ENCODE data around the gene MIX23. TPM values are rescaled to one million over a fixed set of nuclear protein-coding genes. Genes with fewer than 3 reads are reported as not detected.
"Not testable (repeated sequence)": the region's sequence is repeated elsewhere in the genome, so short reads cannot be mapped to it uniquely, and the experiment has no call there.

The MIX23 gene
- total RNA-seq, 2 experiments from 2014 or later: 29.4 to 43.1 TPM

- Mint-ChIP-seq H3K4me3 (no peak overlapping the region), H3K9me3 (no peaks in the 10 kb centered on the region), H3K27me3 (no peaks in the 10 kb centered on the region), H3K4me1 (peaks cover 48% of the 10 kb centered on the region), H3K27ac (no peak overlapping the region), H3K36me3 (ENCODE audit: low read depth) (peaks cover 16% of the 10 kb centered on the region)
- ChIA-PET POLR2A (interaction anchor here (0.6 kb wide), 1 partner anchor 297 kb away, joined by 4 read pairs; no protein-coding TSS in a partner anchor), CTCF (interaction anchor here (0.7 to 1.1 kb wide), 2 partner anchors 138 to 289 kb away, joined by 3 read pairs; no protein-coding TSS in a partner anchor)
- no peak for DNase-seq
Observed at GRCh38 chr3:122389892-122390291, 6.9 kb upstream of the MIX23 start.

GRCh38 chr3:122389197-122389596 is 6.2 kb upstream of the MIX23 start:
- H3K9me3 Mint-ChIP-seq: no peaks in the 10 kb centered on the region
- H3K36me3 Mint-ChIP-seq (ENCODE audit: low read depth): peaks cover 14% of the 10 kb centered on the region
- H3K4me1 Mint-ChIP-seq: peaks cover 48% of the 10 kb centered on the region
- no peaks in the 10 kb centered on the region for H3K27me3 Mint-ChIP-seq
- no peak for DNase-seq
- CTCF ChIA-PET: interaction anchor here (0.6 to 1.1 kb wide), 2 partner anchors 139 to 449 kb away, joined by 3 read pairs; no protein-coding TSS in a partner anchor
- POLR2A ChIA-PET: interaction anchor here (0.6 kb wide), 1 partner anchor 296 kb away, joined by 4 read pairs; no protein-coding TSS in a partner anchor
- no peak overlapping the region for H3K4me3 Mint-ChIP-seq
- H3K27ac Mint-ChIP-seq: no peak overlapping the region

- Mint-ChIP-seq H3K36me3 (ENCODE audit: low read depth) (peaks cover 9% of the 10 kb centered on the region), H3K4me1 (peaks cover 41% of the 10 kb centered on the region), H3K9me3 (no peaks in the 10 kb centered on the region), H3K4me3 (no peak overlapping the region), H3K27me3 (no peaks in the 10 kb centered on the region), H3K27ac (no peak overlapping the region)
- ChIA-PET CTCF (no interaction called here), POLR2A (no interaction called here)
- no peak for DNase-seq
Observed at GRCh38 chr3:122387709-122388108, 4.7 kb upstream of the MIX23 start.

- peaks cover 69% of the 10 kb centered on the region for H3K4me1 Mint-ChIP-seq
- peak within 1 kb of the TSS; percentile 93 for H3K4me3 Mint-ChIP-seq
- ChIA-PET POLR2A (interaction anchor here (1.4 kb wide), 1 partner anchor 32 kb away, joined by 4 read pairs; the partner anchor contains the start of gene WDR5B), CTCF (interaction anchor here (0.6 to 2.8 kb wide), 21 partner anchors 9 to 837 kb away, joined by 3 to 15 read pairs (median 4); partner anchors contain the start of genes KPNA1 and WDR5B)
- H3K27me3 Mint-ChIP-seq: no peaks in the 10 kb centered on the region
- no peaks in the 10 kb centered on the region for H3K9me3 Mint-ChIP-seq
- peak; percentile 95 for DNase-seq
- H3K36me3 Mint-ChIP-seq (ENCODE audit: low read depth): peaks cover 9% of the 10 kb centered on the region
- H3K27ac Mint-ChIP-seq: peak within 1 kb of the TSS; percentile 93
Observed at GRCh38 chr3:122383771-122384697, 1.0 kb upstream of the MIX23 start, which contains the start of gene FAM162A. Gene FAM162A, plus strand, starts transcription at chr3:122384182. Its CDS starts 84 bp downstream, at chr3:122384266.

GRCh38 chr3:122377975-122378374 is 5.1 kb downstream of the MIX23 start:
- Mint-ChIP-seq H3K27me3 (no peaks in the 10 kb centered on the region), H3K9me3 (peaks cover 2% of the 10 kb centered on the region), H3K4me3 (no peak overlapping the region), H3K27ac (no peak overlapping the region), H3K4me1 (peaks cover 39% of the 10 kb centered on the region), H3K36me3 (ENCODE audit: low read depth) (peaks cover 16% of the 10 kb centered on the region)
- DNase-seq: no peak
- POLR2A ChIA-PET: no interaction called here
- CTCF ChIA-PET: no interaction called here

GRCh38 chr3:122374034-122374433 is 9.0 kb downstream of the MIX23 start:
- Mint-ChIP-seq H3K4me3 (no peak overlapping the region), H3K36me3 (ENCODE audit: low read depth) (peaks cover 22% of the 10 kb centered on the region), H3K27ac (no peak overlapping the region), H3K9me3 (peaks cover 2% of the 10 kb centered on the region), H3K27me3 (no peaks in the 10 kb centered on the region), H3K4me1 (peaks cover 11% of the 10 kb centered on the region)
- no peak for DNase-seq
- POLR2A ChIA-PET: no interaction called here
- CTCF ChIA-PET: interaction anchor here (0.6 kb wide), 1 partner anchor 17 kb away, joined by 3 read pairs; no protein-coding TSS in a partner anchor

- Mint-ChIP-seq H3K4me3 (no peak overlapping the region), H3K27ac (no peak overlapping the region), H3K36me3 (ENCODE audit: low read depth) (peaks cover 44% of the 10 kb centered on the region), H3K4me1 (peaks cover 22% of the 10 kb centered on the region), H3K27me3 (no peaks in the 10 kb centered on the region), H3K9me3 (no peaks in the 10 kb centered on the region)
- DNase-seq: no peak
- ChIA-PET CTCF (interaction anchor here (0.9 to 2.0 kb wide), 4 partner anchors 16 to 34 kb away, joined by 3 to 5 read pairs (median 3); partner anchors contain the start of genes FAM162A and MIX23), POLR2A (no interaction called here)
Observed at GRCh38 chr3:122366379-122366749, 16.7 kb downstream of the MIX23 start.

GRCh38 chr3:122365582-122366378 is 17.3 kb downstream of the MIX23 start:
- not testable (repeated sequence) for H3K27ac Mint-ChIP-seq, DNase-seq, H3K27me3 Mint-ChIP-seq, H3K4me3 Mint-ChIP-seq, H3K9me3 Mint-ChIP-seq
- ChIA-PET CTCF (interaction anchor here (0.9 to 2.0 kb wide), 5 partner anchors 11 to 34 kb away, joined by 3 to 5 read pairs (median 3); partner anchors contain the start of genes FAM162A and MIX23), POLR2A (interaction anchor here (0.6 kb wide), 1 partner anchor 264 kb away, joined by 3 read pairs; no protein-coding TSS in a partner anchor)
- Mint-ChIP-seq H3K36me3 (ENCODE audit: low read depth) (peaks cover 40% of the 10 kb centered on the region), H3K4me1 (peaks cover 22% of the 10 kb centered on the region)

- Mint-ChIP-seq H3K27ac (no peak overlapping the region), H3K36me3 (ENCODE audit: low read depth) (peaks cover 43% of the 10 kb centered on the region), H3K9me3 (no peaks in the 10 kb centered on the region), H3K4me3 (no peak overlapping the region), H3K4me1 (peaks cover 22% of the 10 kb centered on the region), H3K27me3 (no peaks in the 10 kb centered on the region)
- no peak for DNase-seq
- POLR2A ChIA-PET: interaction anchor here (0.6 kb wide), 1 partner anchor 264 kb away, joined by 3 read pairs; no protein-coding TSS in a partner anchor
- CTCF ChIA-PET: interaction anchor here (0.9 to 2.0 kb wide), 3 partner anchors 12 to 264 kb away, joined by 4 to 5 read pairs (median 4); no protein-coding TSS in a partner anchor
Observed at GRCh38 chr3:122365073-122365472, 18.0 kb downstream of the MIX23 start.

- no peak overlapping the region for H3K4me3 Mint-ChIP-seq
- H3K27ac Mint-ChIP-seq: no peak overlapping the region
- H3K36me3 Mint-ChIP-seq (ENCODE audit: low read depth): peaks cover 44% of the 10 kb centered on the region
- ChIA-PET POLR2A (no interaction called here), CTCF (interaction anchor here (0.7 to 2.0 kb wide), 3 partner anchors 20 to 263 kb away, joined by 3 to 5 read pairs (median 4); partner anchors contain the start of gene FAM162A)
- H3K9me3 Mint-ChIP-seq: no peaks in the 10 kb centered on the region
- H3K27me3 Mint-ChIP-seq: no peaks in the 10 kb centered on the region
- DNase-seq: no peak
- H3K4me1 Mint-ChIP-seq: peaks cover 22% of the 10 kb centered on the region
Observed at GRCh38 chr3:122364490-122364889, 18.5 kb downstream of the MIX23 start.

GRCh38 chr3:122362026-122362425 is 21.0 kb downstream of the MIX23 start:
- no peak for DNase-seq
- H3K36me3 Mint-ChIP-seq (ENCODE audit: low read depth): peaks cover 42% of the 10 kb centered on the region
- ChIA-PET POLR2A (no interaction called here), CTCF (interaction anchor here (0.6 to 1.4 kb wide), 2 partner anchors 23 to 317 kb away, joined by 3 read pairs; no protein-coding TSS in a partner anchor)
- H3K27ac Mint-ChIP-seq: no peak overlapping the region
- no peaks in the 10 kb centered on the region for H3K27me3 Mint-ChIP-seq
- H3K9me3 Mint-ChIP-seq: no peaks in the 10 kb centered on the region
- peaks cover 26% of the 10 kb centered on the region for H3K4me1 Mint-ChIP-seq
- no peak overlapping the region for H3K4me3 Mint-ChIP-seq

GRCh38 chr3:122358703-122359032 is 24.4 kb downstream of the MIX23 start:
- ChIA-PET POLR2A (no interaction called here), CTCF (no interaction called here)
- Mint-ChIP-seq H3K4me1 (peaks cover 6% of the 10 kb centered on the region), H3K4me3 (no peak overlapping the region), H3K27ac (no peak overlapping the region), H3K27me3 (no peaks in the 10 kb centered on the region), H3K36me3 (ENCODE audit: low read depth) (peaks cover 20% of the 10 kb centered on the region), H3K9me3 (no peaks in the 10 kb centered on the region)
- no peak for DNase-seq
